GM20431 (cell line): ENCODE results near the gene CYP20A1.
"Not testable (repeated sequence)": the region's sequence is repeated elsewhere in the genome, so short reads cannot be mapped to it uniquely, and the experiment has no call there.

Experiments used
- in situ Hi-C: fragments of 300-500 bp; cut with MseI, MboI; formaldehyde crosslinking; loops from one replicate; pipeline ENCODE4 v1.15.0; 2020; ENCODE audit warnings: low sequenced_read_pairs; ENCODE audit not compliant: unreplicated experiment

The CYP20A1 gene

DNA sequence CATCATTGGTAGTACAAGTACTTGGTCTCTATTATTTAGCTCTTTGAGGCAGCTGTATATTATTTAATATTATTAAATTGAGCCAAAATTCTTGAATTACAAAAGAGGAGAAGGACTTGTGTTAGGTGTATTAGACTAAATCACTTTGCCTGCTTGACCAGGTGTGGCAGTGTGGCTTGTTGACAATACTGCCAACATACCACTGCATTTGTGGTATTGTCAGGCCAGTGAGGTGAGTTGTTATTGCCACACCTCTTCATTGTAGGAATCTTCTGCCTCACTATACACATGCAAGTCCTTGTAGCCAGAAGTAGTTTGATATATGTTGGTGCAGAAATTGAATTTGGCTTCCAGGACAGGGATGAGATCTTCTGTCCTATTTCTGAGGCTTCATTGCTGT is 40.5 kb downstream of the CYP20A1 start:
- in situ Hi-C loops, result no loop called here

DNA sequence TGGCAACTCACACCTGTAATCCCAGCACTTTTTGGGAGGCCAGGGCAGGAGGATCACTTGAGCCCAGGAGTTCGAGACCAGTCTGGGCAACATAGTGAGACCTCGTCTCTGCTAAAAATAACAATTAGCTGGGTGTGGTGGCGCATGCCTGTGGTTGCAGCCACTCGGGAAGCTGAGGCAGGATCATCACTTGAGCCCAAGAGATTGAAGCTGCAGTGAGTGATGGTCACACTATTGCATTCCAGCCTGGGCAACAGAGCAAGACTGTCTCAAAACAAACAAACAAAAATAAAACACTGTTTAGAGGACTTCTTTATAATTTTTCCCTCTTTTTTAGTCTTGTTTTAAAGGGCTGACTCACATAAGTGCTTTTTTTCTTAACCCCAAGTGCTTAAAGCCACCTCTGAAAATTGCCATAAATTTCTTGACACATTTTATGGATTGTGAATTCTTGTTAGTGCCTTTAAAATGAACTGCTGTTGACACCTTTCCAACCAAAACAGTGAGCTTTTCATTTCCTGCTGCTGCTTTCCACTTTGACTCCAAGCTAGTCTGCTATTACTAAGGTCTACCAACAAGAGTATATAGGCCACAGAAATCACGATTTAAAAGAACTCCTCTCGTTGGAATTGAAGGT is 41.7 kb downstream of the CYP20A1 start:
- in situ Hi-C loops, result no loop called here

DNA sequence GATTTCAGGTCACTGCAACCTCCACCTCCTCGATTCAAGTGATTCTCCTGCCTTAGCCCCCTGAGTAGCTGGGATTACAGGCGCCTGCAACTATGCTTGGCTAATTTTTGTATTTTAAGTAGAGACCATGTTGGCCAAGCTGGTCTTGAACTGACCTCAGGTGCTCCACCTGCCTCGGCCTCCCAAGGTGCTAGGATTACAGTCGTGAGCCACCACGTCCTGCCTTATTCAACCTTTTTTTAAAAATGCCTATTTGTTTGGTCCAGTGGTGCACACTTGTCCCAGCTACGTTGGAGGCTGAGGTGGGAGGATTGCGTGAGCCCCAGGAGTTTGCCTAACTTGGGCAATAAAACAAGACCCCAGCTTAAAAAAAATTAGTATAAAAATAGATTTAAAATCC is 43.3 kb downstream of the CYP20A1 start:
- in situ Hi-C loops, result no loop called here

DNA sequence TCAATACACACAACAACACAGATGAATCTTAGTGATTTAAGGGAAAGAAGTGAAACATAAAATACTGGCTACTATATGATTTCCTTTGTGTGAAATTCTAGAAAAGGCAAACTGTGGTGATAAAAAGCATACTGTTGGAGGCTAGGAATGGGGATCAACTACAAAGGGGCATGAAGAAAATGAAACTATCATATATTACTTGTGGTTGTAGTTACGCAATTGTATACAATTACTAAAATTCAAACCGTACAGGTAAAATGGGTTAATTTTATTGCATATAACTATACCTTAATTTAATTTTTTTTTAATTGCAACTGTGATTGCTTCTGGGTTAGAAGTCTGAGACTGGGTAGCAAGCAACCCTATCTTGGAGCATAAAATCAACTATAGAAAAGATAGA is 47.7 kb downstream of the CYP20A1 start:
- in situ Hi-C loops, result no loop called here

DNA sequence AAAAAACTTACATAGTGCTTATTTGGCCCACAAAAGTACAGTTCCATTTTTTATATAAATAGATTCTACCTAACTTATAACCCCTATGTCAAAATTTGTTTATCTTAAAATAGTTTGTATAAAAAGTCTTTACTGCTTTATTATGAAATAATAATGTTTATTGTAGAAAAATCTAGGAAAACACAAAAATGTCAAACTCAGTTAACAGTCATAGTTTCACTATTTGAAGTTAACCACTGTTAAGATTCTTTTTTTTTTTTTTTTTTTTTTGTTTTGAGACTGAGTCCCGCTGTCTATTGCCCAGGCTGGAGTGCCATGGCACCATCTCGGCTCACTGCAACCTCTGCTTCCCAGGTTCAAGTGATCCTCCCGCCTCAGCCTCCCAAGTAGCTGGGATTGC is 62.8 kb downstream of the CYP20A1 start:
- in situ Hi-C loops, result no loop called here

DNA sequence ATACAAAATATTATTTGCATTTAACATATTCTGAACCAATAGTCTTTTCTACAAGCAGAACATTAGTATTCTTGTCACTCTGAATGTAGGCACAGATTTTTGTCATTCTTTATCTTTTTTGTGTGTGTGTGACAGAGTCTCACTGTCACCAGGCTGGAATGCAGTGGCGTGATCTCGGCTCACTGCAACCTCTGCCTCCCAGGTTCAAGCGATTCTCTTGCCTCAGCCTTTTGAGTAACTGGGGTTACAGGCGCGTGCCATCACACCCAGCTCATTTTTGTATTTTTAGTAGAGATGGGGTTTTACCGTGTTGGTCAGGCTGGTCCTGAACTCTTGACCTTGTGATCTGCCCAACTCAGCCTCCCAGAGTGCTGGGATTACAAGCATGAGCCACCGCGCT is 63.8 kb downstream of the CYP20A1 start:
- in situ Hi-C loops, result not testable (repeated sequence)

DNA sequence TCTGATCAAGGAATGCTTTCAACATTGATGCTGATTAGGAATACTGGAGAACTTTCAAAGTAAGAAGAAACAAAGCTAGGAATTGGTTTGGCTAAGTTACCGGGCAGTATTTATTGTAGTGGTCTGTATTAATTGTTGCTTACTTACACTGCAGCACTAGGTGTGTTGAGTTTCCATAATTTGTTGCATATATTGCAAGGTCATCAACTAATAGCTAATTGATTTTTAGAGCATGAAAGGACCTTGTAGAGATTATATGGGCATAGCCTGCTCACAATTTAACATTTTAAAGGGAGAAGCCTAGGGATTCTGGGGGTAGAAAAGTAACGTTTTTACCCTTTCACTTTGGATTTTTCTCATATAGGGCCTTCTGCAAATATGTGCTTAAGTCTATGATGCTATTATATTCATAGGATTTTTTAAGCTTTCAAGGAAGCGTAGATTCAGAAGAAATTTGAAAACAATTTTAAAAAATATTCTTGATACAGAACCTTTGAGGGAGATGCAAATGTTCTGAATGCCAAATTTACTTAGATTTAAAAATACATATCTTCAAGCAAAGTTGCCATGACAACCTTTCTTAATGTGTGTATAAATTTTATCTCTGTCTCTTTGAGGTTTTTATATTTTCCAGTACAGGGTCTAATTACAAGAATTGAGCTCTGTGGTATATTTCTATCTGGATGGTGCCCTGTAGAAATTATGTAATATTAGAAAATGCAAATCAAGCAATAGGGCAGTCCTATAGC is 72.0 kb downstream of the CYP20A1 start:
- in situ Hi-C loops, result no loop called here

DNA sequence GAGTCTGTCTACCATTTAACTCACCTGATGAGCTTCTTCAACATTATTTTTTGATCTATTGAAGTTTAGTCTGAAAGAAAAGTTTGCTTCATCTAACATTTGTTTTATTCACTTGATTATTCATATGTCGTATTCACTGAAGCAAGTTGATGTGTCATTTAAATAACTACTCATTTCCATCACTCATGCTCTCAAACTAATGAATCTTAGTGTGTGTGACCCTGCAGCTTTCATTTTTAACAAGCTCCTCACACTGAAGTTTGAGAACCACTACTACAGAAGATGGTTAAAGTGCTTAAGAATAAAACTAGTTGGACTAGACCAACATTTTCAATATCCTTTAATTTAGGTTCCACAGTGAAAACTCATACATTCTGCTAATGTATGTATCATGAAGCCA is 87.5 kb downstream of the CYP20A1 start:
- in situ Hi-C loops, result no loop called here

DNA sequence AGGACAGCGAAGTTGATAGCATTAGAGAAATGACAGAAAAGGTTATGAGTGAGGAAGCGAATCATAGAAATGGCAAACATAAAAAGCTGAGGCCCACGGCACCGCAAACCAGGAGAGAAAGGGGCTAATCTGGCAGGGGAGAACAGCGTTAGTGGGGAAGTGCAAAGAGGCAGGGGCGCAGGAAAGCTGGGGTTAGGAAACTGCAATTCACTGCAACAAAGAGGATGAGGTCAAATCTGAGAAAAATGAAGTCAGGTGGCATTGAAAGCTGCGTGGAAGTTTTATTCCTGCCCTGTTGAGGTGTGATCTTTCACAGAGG is 88.7 kb downstream of the CYP20A1 start:
- in situ Hi-C loops, result no loop called here

DNA sequence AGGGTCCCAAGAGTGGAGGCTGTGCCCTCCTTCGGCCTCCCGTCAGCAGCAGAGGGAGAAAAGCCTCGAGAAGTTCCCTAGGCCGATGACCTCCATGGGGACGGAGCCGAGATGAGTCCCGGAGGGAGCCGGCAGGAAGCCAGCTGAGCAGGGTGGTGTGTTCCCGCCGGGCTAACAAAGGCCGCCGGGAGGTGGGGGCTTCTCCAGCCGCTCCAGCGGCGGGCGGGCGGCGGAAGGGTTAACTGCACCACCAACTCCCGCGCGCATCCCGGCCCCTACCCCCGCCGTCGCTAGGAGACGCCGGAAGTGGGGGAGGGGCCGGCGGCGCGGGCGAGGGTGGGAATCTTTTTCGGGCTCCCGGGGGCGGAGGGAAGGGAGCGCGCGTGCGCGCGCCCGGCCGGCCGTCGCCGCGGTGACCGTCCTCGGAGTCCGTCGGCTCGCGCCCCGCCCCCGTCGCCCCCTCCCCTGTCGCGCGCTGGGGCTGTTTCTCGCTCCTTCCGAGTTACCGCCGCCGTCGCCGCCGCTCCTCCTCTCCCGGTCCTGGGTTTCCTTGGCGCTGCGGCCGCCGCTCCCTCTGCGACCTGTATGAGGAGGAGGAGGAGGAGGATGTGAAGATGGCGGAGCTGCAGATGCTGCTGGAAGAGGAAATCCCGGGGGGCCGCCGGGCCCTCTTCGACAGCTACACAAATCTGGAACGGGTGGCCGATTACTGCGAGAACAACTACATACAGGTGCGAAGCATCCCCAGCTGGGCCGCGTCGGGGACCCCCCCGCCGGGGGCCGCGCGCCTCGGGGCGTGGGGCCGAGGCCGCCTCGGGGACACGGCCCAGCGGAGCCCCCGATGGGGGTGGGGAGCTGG is 89.3 kb downstream of the CYP20A1 start, which contains the start of gene ABI2:
Gene ABI2 (plus strand): TSS at position 494 of the 859 bp plus-strand sequence. CDS start 121 bp downstream, at position 615.
- in situ Hi-C loops, result no loop called here

DNA sequence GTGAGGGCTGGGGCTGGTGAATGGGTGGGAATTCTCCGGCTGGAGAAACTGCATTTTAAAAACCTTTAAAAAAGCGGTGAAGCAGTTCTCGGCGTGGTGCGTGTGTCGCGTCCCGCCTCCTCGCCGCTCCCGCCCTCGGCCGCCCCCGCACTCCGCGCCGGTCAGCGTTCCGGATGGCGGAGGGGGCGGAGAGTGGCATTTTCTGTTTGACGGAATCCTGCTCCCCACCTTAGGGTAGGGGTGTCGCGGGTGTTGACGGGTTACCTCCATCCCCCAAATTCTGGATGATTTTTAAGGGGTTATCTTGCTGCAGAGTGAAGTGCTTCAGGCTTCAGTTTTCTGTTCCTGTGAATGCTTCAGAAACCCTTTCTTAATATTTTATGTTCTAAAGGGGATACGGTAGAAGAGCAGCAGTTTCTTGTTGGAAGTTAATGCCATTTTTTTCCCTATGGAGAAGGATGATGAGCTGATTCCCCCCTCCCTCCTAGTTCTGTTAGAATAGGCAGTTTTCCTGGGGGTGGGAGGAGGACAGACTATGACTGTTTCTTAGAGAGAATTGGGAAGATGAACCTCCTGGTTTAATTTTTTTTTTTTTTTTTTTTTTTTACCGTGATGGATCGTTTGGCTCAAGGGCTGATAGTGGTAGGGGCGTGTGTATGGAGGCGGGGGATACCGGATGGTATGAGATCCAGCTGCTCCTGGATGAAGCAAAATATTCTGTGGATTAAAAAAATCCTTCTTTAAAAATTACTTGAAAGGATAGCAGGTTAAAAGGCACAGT is 90.1 kb downstream of the CYP20A1 start:
- in situ Hi-C loops, result no loop called here

DNA sequence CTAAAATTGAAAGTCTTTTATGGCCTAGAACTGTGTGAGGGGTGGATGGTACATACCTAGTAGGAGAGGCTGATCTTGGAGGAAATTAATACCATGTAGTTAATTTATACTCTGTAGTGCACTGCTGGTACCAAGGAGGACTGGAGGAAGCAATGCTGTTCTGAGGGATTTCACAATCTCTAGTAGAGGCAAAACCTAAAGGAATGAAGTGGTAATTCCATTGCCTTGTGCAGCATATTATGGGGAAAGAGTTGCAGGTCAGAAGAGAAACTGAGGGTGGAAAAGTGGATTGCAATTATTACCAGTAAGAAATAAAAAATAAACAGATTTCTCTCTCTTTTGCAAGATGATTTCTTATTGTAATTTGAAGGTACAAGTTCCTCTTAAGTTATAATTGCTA is 91.6 kb downstream of the CYP20A1 start:
- in situ Hi-C loops, result no loop called here

DNA sequence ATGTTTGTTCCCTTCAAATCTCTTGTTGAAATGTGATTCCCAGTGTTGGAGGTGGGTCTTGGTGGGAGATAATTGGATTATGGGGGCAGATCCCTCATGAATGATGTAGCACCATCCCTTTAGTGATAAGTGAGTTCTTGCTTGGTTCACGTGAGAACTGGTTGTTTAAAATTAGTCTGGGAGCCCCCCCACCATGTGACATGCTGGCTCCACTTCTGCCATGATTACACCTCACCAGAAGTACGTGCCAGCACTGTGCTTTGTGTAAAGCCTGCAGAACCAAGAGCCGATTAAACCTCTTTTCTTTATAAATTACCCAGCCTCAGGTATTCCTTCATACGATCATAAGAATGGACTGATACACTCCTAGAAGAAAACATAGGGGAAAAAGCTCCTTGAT is 99.5 kb downstream of the CYP20A1 start:
- in situ Hi-C loops, result no loop called here

DNA sequence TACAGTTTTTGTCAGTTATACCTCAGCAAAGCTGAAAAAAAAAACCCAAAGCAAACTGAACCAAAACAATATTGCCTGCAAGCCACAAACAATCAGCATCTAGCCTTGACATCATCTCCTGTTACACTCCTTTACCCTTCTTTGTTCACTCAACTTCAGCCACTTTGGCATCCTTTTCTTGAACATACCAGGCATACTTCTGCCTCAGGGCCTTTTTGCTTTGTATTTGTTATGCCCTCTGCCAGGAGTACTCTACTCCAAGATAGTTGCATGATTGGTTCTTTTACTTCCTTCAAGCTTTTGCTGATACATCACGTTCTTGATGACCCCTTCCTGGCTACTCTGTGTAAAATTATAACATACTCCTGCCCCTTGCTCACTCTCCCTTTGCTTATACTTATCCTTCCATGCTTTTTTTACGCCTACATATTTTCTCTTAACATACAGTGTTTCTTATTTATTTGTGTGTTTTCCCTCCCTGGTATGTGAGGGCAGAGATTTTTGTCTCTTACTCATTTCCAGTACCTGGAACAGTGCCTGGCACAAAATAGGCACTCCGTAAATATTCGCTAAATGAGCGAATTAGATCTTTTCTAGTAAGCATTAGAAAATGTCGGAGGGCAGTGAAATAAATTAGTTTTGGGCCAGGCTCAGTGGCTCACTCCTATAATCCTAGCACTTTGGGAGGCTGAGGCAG is 102.1 kb downstream of the CYP20A1 start:
- in situ Hi-C loops, result no loop called here

DNA sequence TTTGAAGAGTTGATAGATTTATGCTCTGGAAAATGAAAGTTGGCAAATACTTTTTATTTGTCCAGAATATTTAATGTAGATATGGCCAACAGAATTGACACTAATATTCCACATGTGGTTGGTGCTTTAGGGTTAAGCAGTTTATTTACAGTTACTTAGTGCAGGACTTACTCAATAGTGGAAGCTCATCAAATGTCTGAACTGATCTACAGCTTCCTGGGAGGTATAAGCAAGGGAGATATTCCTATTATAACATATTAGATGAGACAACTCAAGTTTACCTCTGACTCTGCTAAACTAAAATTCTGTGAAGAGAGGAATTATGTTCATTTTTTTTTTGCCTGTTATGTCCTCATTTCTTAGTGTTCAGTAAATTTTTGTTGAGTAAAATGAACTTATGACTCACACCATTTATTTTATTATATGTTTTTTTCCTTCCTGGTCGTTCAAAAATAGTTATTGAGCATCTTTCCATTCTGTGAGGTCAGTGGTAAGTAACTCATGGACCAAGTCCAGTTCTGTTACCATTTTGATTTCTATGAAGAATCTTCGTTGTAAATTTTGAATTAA is 103.0 kb downstream of the CYP20A1 start:
- in situ Hi-C loops, result no loop called here

DNA sequence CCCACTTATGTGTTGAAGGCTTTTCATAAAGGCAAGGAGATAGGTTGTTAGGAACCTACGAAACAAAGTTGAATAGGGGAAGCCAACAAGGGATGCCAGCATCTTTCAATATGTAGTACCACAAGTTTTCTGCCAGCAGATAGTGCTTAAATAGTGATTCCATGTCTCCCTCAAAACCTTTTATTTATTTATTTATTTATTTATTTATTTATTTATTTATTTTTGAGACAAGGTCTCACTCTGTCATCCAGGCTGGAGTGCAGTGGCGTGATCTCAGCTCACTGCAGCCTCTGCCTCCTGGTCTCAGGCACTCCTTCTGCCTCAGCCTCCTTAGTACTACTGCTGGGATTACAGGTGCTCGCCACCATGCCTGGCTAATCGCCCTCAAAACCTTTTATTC is 103.6 kb downstream of the CYP20A1 start:
- in situ Hi-C loops, result not testable (repeated sequence)

DNA sequence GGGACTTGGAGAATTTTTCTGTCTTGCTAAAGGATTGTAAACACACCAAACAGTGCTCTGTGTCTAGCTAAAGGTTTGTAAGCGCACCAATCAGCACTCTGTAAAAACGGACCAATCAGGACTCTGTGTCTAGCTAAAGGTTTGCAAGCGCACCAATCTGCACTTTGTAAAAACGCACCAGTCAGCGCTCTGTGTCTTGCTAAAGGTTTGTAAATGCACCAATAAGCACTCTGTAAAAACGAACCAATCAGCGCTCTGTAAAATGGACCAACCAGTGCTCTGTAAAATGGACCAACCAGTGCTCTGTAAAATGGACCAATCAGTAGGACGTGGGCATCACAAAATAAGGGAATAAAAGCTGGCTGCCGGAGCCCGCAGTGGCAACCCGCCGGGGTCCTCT is 105.8 kb downstream of the CYP20A1 start:
- in situ Hi-C loops, result no loop called here

DNA sequence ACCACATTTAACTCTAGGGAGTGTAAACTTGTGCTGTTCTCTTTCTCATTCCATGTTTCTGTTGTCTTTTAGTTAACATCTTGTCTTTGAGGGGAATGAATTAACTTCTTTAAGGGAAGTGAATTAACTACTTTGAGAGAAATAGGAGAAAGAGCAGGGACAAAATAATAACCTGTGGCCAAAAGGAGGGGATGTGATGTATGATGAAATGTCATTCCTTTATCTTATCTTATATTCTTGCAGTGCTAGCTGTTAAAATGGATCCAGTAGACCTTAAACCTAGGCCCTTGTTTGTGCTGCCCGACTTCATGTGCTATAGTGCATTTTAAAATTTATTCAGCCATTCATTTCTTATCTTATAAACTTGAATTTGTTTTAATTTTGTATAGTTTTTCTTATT is 107.8 kb downstream of the CYP20A1 start:
- in situ Hi-C loops, result no loop called here

DNA sequence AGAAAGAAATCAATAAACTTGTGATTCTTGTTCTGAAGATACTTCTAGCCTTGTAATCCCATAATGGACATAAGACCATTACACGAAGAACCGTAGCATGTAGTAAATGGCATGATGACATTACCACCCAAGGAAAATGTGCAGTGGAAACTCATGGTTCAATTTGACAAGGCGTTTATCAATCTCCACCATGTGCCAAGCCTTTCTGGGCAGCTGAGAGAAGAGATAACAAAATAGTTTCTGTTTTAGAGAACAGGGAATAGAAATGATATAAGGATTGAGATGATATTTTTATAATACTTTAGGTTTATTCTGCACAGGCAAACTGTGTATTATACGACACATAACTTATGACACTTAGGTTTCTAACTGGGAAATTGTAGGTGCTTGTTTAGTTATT is 108.6 kb downstream of the CYP20A1 start:
- in situ Hi-C loops, result no loop called here
